ENCODE results near the gene GALNT17. TPM values are rescaled to one million over a fixed set of nuclear protein-coding genes. Genes with fewer than 3 reads are reported as not detected.
A peak's percentile ranks its signal among the peaks of the same experiment; 100 is the strongest.

GALNT17 gene
- total and polyA plus RNA-seq, 12 donors: 15.1 to 87.0 (median 55.4) TPM

DNA sequence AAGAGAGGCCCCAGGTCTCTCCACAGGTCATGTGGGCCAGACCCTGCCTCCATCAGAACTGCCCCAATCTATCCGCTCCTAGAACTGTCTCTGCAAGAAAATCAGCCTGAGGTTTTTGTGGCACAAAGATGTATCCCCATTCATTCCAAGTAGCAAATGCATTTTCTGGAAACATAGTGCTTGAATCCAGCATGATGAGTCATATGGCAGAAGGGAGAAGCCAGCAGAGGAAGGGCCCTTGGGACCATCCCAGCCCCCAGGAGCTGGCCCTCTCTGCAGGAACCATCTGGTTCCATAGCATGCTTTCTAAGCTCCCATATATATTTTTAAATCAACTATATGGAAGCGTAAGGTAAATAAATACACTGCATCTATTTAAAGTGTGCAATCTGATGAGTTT lies 563.2 kb downstream of the GALNT17 start:
- Histone ChIP-seq H3K36me3 (no peaks in the 10 kb centered on the region), H3K4me1 (peaks cover 0 to 10% (median 5%) of the 10 kb centered on the region in 9 donors), H3K9me3 (peaks cover 0 to 16% (median 0%) of the 10 kb centered on the region in 11 donors), H3K27me3 (no peaks in the 10 kb centered on the region), H3K4me3 (no peak overlapping the region), H3K27ac (no peak overlapping the region)
- TF ChIP-seq, protein P1, sequence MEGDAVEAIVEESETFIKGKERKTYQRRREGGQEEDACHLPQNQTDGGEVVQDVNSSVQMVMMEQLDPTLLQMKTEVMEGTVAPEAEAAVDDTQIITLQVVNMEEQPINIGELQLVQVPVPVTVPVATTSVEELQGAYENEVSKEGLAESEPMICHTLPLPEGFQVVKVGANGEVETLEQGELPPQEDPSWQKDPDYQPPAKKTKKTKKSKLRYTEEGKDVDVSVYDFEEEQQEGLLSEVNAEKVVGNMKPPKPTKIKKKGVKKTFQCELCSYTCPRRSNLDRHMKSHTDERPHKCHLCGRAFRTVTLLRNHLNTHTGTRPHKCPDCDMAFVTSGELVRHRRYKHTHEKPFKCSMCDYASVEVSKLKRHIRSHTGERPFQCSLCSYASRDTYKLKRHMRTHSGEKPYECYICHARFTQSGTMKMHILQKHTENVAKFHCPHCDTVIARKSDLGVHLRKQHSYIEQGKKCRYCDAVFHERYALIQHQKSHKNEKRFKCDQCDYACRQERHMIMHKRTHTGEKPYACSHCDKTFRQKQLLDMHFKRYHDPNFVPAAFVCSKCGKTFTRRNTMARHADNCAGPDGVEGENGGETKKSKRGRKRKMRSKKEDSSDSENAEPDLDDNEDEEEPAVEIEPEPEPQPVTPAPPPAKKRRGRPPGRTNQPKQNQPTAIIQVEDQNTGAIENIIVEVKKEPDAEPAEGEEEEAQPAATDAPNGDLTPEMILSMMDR (IDR thresholded peaks at IDR 0.05): no peak
- no peak for DNase-seq
- peak in 1 of 8 donors; percentile 47 for ATAC-seq
- intact Hi-C loops (cut with DNase I): no loop called here
- 80 to 82% methylated on average over 2 of the region's 2 CpGs for WGBS, 2 donors

DNA sequence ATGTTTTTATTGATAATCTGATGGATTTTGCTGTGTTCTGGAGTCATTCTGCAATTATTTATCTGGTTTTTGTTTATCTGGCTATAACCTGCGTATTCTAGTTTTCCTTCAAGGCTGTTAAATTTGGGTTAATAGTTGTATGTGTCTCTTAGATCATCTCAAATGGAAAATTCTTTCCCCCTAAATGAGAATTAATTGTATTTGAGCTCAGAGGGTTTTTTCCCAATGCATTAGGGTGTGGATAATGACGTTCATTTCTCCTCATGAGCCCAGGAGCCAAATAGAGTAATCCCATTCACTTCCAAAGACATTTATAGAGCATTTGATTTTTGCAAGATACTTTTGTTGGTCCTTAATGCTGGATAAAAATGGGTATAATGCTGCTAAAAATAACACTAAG lies 564.6 kb downstream of the GALNT17 start:
- intact Hi-C loops (cut with DNase I): no loop called here
- Histone ChIP-seq H3K36me3 (no peaks in the 10 kb centered on the region), H3K27ac (no peak overlapping the region), H3K4me3 (no peak overlapping the region), H3K27me3 (no peaks in the 10 kb centered on the region), H3K4me1 (peaks cover 0 to 10% (median 5%) of the 10 kb centered on the region in 9 donors), H3K9me3 (peaks cover 0 to 16% (median 0%) of the 10 kb centered on the region in 11 donors)
- 71 to 81% methylated on average over 2 of the region's 2 CpGs for WGBS, 2 donors
- TF ChIP-seq, protein P1 (IDR thresholded peaks at IDR 0.05): no peak
- ATAC-seq (no peak), DNase-seq (no peak)

DNA sequence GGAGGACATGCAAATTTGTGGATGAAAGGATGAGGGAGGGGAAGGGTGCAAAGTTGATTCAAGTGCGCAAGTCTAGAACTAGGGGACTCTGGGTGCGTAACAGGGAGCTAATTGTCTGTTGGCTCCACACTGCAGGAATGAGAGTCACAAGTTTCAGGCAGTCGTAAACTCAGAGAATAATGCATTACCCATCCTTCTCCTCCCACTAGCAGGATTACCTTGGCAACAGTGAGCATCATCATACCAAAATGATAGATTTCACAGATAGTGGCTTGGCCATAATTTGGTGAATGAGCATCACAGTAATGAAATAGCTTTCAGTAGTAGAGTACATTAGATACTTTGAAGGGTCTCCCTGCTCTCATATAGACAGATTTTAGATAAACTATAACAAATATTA lies 565.5 kb downstream of the GALNT17 start:
- ATAC-seq (no peak), DNase-seq (no peak)
- Histone ChIP-seq H3K4me3 (no peak overlapping the region), H3K27ac (no peak overlapping the region), H3K27me3 (no peaks in the 10 kb centered on the region), H3K9me3 (peaks cover 0 to 16% (median 0%) of the 10 kb centered on the region in 11 donors), H3K4me1 (peaks cover 0 to 10% (median 5%) of the 10 kb centered on the region in 9 donors), H3K36me3 (no peaks in the 10 kb centered on the region)
- intact Hi-C loops (cut with DNase I): no loop called here
- WGBS, 2 donors: 94 to 97% methylated on average over 3 of the region's 3 CpGs
- TF ChIP-seq, protein P1 (IDR thresholded peaks at IDR 0.05): no peak

DNA sequence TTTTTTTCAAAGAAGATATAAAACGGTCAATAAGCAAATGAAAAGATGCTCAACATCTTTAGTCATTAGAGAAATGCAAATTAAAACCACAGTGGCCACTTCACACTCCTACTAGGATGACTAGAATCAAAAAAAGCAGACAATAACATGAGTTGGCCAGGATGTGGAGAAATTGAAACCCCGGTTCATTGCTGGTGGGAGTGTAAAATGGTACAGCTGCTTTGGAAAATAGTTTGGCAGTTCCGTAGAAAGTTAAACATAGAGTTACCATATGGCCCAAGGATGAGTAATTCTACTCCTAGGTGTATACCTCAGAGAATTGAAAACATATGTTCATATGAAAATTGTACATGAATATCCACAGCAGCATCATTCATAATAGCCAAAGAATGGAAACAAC lies 573.3 kb downstream of the GALNT17 start:
- TF ChIP-seq, protein P1 (IDR thresholded peaks at IDR 0.05): no peak
- Histone ChIP-seq H3K9me3 (peaks cover 0 to 16% (median 0%) of the 10 kb centered on the region in 11 donors), H3K27me3 (no peaks in the 10 kb centered on the region), H3K27ac (no peak overlapping the region), H3K4me3 (no peak overlapping the region), H3K4me1 (no peaks in the 10 kb centered on the region), H3K36me3 (no peaks in the 10 kb centered on the region)
- DNase-seq (no peak), ATAC-seq (no peak)
- intact Hi-C loops (cut with DNase I): no loop called here
- 70% methylated on average over 3 of the region's 3 CpGs for WGBS, 2 donors
